Body of pancreas (tissue), 4 donors: Measurements from ENCODE around the gene GREM1. TPM values are rescaled to one million over a fixed set of nuclear protein-coding genes. Genes with fewer than 3 reads are reported as not detected.

ENCODE experiments used
- ATAC-seq: fragments of 150-250 bp; one replicate; pipeline ENCODE4 v1.9.1; 2016
- DNase-seq, 4 donors: peaks; one replicate each; pipeline ENCODE4 v3.0.0-alpha.2; 2019
- H3K27ac ChIP-seq, 4 donors: fragments of 200-600 bp; sonication (generic); 1 replicate in 3 of 4; 2 replicates in 1 of 4; pipeline versions ENCODE4 v1.5.1 to v1.6.1; 2016 to 2019; ENCODE audit warnings: mild to moderate bottlenecking in 1 of 4, mixed read lengths in 1 of 4, moderate library complexity in 1 of 4
- H3K27me3 ChIP-seq, 2 donors: fragments of 200-600 bp; sonication (generic); one replicate each; pipeline ENCODE4 v1.6.0; 2016; ENCODE audit warnings: mild to moderate bottlenecking in 1 of 2
- H3K36me3 ChIP-seq, 2 donors: fragments of 200-600 bp; sonication (generic); replicated peaks in 1 of 2; 2 replicates each; pipeline ENCODE4 v1.5.1; 2016; ENCODE audit warnings: low read depth in 2 of 2; ENCODE audit not compliant: insufficient read depth in 1 of 2
- H3K4me1 ChIP-seq: fragments of 200-600 bp; sonication (generic); one replicate; pipeline ENCODE4 v1.6.0; 2016
- H3K4me3 ChIP-seq, 2 donors: fragments of 200-600 bp; sonication (generic); 1 replicate in 1 of 2; 2 replicates in 1 of 2; pipeline ENCODE4 v1.5.1; 2016 to 2019
- H3K9me3 ChIP-seq, 3 donors: fragments of 200-600 bp; sonication (generic); 1 replicate in 2 of 3; 2 replicates in 1 of 3; pipeline ENCODE4 v1.5.1; 2016
- CTCF ChIP-seq, 7 experiments: fragments of 450-650 bp in 4 of 7; fragments of 200-600 bp in 3 of 7; sonication (generic) in 3 of 7; IDR thresholded peaks; one replicate each; pipeline ENCODE4 v1.5.1; 2016 to 2019; ENCODE audit warnings: antibody characterized with exemption in 7 of 7
- POLR2A ChIP-seq, 3 donors: fragments of 450-650 bp; IDR thresholded peaks; one replicate each; pipeline ENCODE4 v1.6.1; 2016; ENCODE audit warnings: antibody characterized with exemption in 3 of 3, mild to moderate bottlenecking in 2 of 3
- WGBS, 2 donors: methylation state at CpG; one replicate each; pipeline ENCODE4 v1.1.5; 2017; 5-methylcytosine and 5-hydroxymethylcytosine counted together
- intact Hi-C: fragments of 100-400 bp; cut with DNase I; formaldehyde crosslinking; loops from one replicate; pipeline ENCODE4 v1.15.1; 2023
- total RNA-seq, 2 donors: library from RNA; depleted of rRNA; stranded (reverse); fragments of >200 nt; gene quantifications; one replicate each; pipeline ENCODE4 v1.1.0, GENCODE V29; 2016

GREM1 gene
- total RNA-seq, 2 donors from 2014 or later: under 0.01 to 6.5 TPM

GRCh38 chr15:32690941-32691688 is 26.7 kb upstream of the GREM1 start:
- intact Hi-C loops: no loop called here
- Histone ChIP-seq H3K27ac (no peak overlapping the region), H3K4me1 (peaks cover 8% of the 10 kb centered on the region), H3K9me3 (no peaks in the 10 kb centered on the region), H3K27me3 (no peaks in the 10 kb centered on the region), H3K4me3 (no peak overlapping the region), H3K36me3 (no peaks in the 10 kb centered on the region)
- WGBS, 2 donors: 78 to 85% methylated on average over 8 of the region's 8 CpGs
- ATAC-seq (no peak), DNase-seq (no peak)
- TF ChIP-seq CTCF (IDR thresholded peaks at IDR 0.05): no peak
- TF ChIP-seq POLR2A (IDR thresholded peaks at IDR 0.05): no peak

DNA sequence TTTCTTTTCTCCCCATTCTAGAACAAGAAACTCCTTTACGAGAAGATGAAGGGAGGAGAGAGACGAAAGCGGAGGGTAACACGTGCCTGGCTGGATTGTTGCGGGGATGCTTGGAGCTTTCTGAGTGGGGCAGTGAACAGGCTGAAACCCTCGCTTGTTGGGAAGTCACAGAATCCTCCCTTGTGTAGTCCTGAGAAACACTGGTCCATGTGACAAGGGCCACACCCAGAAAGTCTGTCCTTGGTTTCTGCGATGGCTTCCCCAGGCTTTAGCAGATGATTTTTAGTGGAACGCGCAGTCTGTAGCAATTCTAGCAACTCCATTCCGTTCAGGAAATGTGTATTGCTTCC is 26.1 kb upstream of the GREM1 start:
- intact Hi-C loops: no loop called here
- Histone ChIP-seq H3K9me3 (no peaks in the 10 kb centered on the region), H3K27ac (no peak overlapping the region), H3K4me1 (peaks cover 8% of the 10 kb centered on the region), H3K36me3 (no peaks in the 10 kb centered on the region), H3K27me3 (no peaks in the 10 kb centered on the region), H3K4me3 (no peak overlapping the region)
- DNase-seq (no peak), ATAC-seq (no peak)
- TF ChIP-seq CTCF (IDR thresholded peaks at IDR 0.05): no peak
- TF ChIP-seq POLR2A (IDR thresholded peaks at IDR 0.05): no peak
- 91 to 92% methylated on average over 10 of the region's 10 CpGs for WGBS, 2 donors

GRCh38 chr15:32692286-32692685 is 25.5 kb upstream of the GREM1 start:
- Histone ChIP-seq H3K36me3 (no peaks in the 10 kb centered on the region), H3K27ac (no peak overlapping the region), H3K4me1 (peaks cover 8% of the 10 kb centered on the region), H3K4me3 (no peak overlapping the region), H3K27me3 (no peaks in the 10 kb centered on the region), H3K9me3 (no peaks in the 10 kb centered on the region)
- no peak for ATAC-seq
- WGBS, 2 donors: 94% methylated on average over 2 of the region's 2 CpGs
- intact Hi-C loops: no loop called here
- no peak for DNase-seq
- TF ChIP-seq CTCF (IDR thresholded peaks at IDR 0.05) (no peak), POLR2A (IDR thresholded peaks at IDR 0.05) (no peak)

- intact Hi-C loops: no loop called here
- no peak for ATAC-seq
- Histone ChIP-seq H3K27me3 (no peaks in the 10 kb centered on the region), H3K27ac (no peak overlapping the region), H3K4me3 (no peak overlapping the region), H3K4me1 (no peaks in the 10 kb centered on the region), H3K36me3 (no peaks in the 10 kb centered on the region), H3K9me3 (no peaks in the 10 kb centered on the region)
- DNase-seq: no peak
- TF ChIP-seq POLR2A (IDR thresholded peaks at IDR 0.05): no peak
- no peak for TF ChIP-seq CTCF (IDR thresholded peaks at IDR 0.05)
- 85% methylated on average over 3 of the region's 3 CpGs for WGBS, 2 donors
Observed at GRCh38 chr15:32694222-32694983, 23.4 kb upstream of the GREM1 start.
